Left renal pelvis (tissue), 4 donors: ENCODE results near the gene CDH23. TPM values are rescaled to one million over a fixed set of nuclear protein-coding genes. Genes with fewer than 3 reads are reported as not detected.

Experiments
- DNase-seq, 4 donors: peaks; one replicate each; pipeline ENCODE4 v3.0.0-alpha.2; 2013; ENCODE audit warnings: low read depth in 4 of 4, low spot score in 3 of 4
- polyA plus RNA-seq, 4 donors: library from polyadenylated mRNA; unstranded; fragments of 120-200 nt; gene quantifications; one replicate each; pipeline ENCODE4 v1.2.1, GENCODE V29; 2013; ENCODE audit not compliant: insufficient read length in 4 of 4

CDH23 gene
- polyA plus RNA-seq, 4 donors = 1.5 to 28.3 (median 2.7) TPM

DNA sequence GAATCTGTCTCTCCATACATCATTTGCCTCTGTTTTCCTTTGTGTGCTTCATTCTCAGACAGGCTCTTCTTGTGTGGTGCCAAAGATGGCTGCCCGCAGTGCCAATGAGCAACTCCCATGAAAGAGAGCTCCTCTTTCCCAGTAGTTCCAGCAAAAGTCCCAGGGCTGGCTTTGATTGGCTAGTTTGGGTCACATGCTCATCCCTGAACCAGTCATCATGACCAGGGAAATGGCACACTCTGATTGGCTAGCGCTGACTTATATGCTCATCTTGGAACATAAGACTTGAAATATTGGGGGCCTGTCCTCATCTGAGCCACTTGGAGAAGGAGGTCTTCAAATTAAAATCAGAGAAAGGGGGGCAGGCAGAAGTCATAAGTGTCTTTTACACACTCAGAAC, 112.7 kb downstream of the CDH23 start:
- DNase-seq = no peak

GRCh38 chr10:71511206-71511605, 114.5 kb downstream of the CDH23 start:
- DNase-seq = no peak

DNA sequence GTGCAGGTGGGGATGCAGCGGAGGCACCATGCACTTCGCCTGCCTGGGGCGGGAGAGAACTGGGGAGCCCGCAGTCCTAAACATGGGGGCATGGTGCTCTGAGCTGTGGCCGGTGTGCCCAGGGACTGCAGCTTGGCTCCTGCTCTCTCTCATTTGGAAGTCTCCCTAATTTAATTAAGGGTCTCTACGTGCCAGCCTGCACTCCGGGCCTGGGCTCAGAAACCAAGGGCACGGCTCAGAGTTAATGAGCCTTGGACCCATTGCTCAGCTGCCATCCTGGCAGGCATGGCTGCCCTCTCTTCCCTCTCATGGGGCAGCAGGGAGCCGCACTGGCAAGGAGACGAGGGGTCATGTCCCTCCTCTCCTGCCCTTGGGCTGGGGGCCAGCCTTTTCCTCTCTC, 115.6 kb downstream of the CDH23 start:
- no peak for DNase-seq

DNA sequence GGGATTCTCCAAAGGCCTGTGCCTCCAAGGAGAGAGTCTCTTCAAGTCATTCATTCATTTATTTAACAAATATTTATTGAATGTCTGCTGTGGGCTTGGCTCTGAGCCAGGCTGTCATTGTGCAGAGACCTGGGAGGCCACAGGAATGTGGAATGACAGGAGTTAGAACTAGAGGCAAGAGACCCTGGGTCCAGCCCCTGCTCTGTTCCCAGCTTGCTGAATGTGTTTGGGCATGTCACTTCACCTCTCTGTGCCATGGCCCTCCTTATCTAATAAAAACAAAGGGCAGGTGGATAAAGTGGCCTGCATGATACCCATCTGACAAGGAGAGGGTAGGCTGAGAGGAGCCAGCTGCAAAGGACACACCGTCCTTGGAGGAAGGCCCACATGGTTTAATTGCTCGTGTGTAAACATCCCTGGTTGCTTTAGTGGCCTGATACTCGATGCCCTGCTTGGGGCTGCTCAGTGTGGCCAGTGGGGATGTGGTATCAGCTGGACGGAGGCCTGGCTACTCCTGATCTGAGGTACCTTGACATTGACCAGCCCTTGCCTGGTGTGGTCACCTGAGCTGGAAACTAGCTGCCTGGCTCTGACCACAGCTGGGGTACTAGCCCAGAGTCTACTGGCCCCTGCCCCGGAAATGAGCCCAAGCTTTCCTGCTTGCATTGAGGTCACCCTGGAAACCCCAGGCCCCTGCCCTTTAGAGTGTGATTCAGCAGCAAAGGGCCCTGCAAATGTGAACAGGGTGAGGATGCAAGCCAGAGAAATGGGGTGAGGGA, 116.2 kb downstream of the CDH23 start:
- DNase-seq = no peak

GRCh38 chr10:71513540-71513853, 116.8 kb downstream of the CDH23 start:
- DNase-seq = no peak

DNA sequence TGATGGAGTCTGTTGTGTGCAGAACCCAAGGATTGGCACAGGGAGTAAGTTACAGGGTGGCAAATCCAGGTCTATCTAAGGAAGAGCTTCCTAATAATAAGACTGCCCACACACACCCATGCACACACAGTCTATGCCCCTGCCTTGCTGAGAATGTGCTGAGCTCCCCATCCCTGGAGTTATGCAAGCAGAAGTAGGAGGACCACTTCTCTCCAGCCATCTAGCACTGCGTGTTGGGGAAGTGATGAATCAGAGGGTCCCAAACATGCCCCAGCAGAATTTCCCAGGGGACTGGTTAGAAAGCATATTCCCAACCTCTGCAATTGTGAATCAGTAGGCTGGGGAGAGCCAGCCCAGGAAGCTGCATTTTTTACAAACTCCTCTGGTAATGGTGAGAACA, 117.2 kb downstream of the CDH23 start:
- no peak for DNase-seq

DNA sequence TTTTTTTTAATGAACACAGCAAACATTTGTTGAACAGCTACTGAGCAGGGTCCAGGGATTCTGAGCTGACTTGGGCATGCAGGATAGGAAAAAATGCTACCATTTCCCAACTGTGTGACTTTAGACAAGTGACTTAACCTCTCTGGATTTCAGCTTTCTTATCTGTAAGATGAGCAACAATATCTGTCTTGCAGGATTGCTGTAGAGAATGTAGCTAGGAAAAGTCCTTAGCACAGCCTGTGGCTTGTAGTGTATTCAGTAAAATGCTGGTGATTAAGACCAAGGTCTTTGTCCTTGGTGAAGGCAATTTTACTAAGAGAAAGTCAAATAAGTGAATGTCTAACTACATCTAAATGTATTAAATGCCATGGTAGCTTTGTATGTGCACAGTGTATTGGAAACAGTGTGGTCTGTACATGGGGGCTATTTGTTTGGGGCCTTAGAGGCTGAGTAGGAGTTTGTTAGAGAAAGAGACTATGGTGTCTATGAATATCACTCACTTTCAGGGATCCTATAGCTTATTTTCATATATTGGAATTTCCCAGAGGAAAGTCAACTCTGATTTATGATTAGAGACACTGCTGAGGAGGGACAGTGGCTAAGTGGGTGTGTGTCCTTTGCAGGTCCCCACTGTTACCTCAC, 118.9 kb downstream of the CDH23 start:
- no peak for DNase-seq

DNA sequence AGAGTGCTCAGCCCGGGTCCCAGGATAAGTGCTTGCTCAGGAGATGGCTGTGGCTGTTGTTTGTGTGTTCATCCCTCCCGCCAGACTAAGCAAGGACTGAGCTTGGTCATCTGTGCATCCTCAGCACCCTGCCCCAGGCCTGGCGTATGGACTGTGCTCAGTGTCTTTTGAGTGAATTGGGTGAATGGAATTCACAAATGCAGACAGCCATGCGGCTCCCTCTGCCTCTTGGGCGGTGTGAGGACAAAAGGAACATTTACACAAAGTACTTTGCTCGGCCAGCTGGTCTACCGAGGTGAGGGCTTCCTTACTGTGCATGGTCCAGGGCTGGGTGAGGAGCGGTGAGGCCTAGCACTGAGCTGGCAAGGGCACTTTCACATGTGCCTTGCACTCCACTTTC, 120.2 kb downstream of the CDH23 start:
- DNase-seq = no peak

- no peak for DNase-seq
Measured at GRCh38 chr10:71517298-71518169, 120.8 kb downstream of the CDH23 start.

GRCh38 chr10:71520042-71520441, 123.3 kb downstream of the CDH23 start:
- no peak for DNase-seq

DNA sequence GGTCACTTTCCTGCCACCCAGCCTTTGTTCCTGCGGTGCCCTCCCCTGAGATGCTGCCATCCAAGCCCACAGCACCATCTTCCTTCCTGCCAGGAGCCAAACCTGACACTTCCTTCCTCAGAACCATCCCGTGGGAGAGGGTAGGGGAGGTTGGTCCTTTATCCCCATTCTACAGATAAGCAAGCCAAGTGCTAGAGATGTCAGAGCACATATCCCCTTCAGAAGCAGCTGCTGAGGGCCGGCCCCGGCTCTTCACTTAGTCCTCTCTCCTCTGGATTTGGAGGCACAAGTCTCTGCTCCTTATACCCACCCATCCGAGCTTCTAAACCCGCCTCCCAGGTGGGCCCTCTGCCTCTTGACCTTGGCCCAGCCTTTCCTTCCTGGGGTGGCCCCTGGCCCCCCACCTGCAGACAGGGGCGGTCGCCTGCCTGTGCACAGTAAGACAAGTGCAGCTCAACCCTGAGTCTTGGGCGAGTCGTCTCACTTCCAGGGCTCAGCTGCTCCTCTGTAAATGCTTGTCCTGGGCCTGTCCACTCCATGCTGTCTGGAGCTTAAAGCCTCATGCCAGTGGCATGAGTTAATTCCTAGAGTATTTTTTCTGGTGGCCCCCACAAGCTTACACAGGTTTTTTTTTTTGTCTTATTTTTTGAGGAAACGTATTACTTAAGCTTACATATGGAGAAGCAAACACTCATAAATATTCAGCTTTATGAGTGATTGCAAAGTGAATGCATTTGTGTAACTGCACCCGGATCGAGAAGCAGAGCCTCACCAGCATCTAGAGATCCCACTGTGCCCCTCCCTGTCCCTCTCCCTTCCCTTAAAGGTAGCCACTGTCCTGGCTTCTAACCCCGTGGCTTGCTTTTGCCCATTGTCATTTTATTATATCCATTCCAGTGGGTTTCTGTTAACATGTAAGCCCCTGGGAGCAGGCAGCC, 125.1 kb downstream of the CDH23 start:
- no peak for DNase-seq

DNA sequence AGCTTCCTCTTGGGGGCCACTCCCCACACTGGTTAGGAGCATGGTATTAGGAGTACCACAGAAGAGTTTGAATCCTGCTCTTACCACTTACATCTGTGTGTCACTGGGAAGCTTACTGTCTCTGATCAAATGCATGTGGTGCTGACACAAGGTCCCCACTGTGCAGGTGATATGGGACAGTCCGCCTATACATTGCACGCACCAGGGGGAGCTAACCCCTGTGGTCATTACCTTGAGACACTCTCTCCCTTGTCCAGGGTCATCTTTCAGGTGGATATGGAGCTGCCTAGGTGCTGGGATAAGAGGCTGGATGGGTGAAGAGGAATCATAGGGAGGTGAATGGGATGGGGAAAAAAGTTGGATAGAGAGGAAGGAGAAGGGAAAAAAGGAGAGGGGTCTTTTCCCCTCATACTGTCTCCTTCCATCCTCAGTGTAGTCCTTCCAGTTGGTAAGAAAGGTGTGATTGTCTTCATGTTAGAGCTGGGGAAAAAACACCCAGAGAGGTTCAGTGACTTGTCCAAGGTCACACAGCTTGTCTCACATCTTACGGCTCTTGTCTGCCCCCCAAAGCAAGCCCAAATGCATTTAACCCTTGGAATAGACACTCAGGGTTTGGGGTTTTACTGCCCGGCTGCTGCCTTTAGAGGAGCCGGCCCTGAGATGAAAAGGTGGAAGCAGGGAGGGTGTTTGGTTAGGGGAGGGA, 125.9 kb downstream of the CDH23 start:
- no peak for DNase-seq

GRCh38 chr10:71523756-71524155, 127.0 kb downstream of the CDH23 start:
- DNase-seq = no peak

GRCh38 chr10:71525092-71525491, 128.4 kb downstream of the CDH23 start:
- DNase-seq = no peak

- DNase-seq = no peak
Measured at GRCh38 chr10:71525721-71526120, 129.0 kb downstream of the CDH23 start.

- no peak for DNase-seq
Measured at GRCh38 chr10:71526653-71527052, 129.9 kb downstream of the CDH23 start.

DNA sequence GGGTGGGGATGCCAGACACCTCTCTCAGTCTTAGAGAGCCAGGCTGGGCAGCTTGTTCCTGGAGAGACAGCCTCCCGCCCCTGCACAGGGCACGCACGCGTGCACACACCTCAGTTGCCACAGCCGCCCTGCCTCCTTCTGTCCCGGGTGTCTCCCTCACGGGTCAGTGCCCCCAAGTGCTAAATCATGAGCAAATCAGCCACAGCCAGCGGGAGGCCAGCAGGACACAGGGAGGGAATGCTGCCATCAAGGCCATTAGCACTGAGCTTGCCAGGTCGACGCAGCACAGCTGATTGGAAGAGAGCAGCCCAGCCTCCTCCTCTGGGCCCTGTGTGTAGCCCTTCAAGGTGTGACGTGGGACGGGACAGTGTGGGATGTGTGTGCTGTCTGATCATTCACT, 130.4 kb downstream of the CDH23 start:
- DNase-seq = peak in 3 of 4 donors; percentile 62 to 80 (median 64)

DNA sequence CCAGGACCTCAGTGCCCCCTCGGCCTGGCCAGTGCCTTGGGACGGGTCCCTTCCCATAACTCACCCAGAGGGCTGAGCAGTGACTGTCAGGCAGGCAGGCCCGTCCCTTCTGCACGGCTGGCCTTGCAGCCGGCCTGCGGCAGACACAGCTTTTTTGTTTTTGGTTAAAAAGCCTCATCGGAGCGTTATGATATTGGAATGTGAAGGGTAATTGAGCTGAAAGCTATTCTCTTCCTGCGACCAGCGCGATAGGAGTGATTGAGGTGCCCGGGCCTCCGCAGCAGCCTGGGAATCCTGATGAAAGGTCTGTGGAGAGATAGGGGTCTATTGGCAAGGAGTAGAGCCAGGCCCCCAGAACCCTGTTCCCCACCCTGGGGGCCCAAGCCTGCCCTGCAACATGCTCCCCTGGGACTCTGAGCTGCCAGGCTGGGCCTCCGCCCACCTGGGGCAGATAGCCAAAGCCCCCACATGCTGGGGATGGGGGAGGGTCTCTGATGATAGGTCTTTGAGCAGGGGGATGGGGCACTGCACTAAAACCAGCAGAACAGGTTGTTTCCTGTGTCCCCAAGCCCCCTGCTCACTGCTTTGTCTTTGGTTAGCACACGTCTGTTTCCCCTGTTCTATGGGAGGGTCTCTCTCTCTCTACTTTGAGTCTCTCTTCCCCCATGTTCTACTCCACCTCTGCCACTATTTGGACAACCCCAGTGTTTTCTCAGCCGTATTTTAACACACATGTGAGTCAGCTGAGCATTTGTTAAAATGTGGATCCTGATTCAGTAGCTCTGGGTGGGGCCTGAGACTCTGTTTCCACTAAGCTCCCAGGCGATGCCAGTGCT, 131.9 kb downstream of the CDH23 start:
- no peak for DNase-seq
